G401 (cell line): ENCODE measurements around the gene SETD4. TPM values are rescaled to one million over a fixed set of nuclear protein-coding genes. Genes with fewer than 3 reads are reported as not detected.
"Not testable (repeated sequence)": the region's sequence is repeated elsewhere in the genome, so short reads cannot be mapped to it uniquely, and the experiment has no call there.

Source experiments
- DNase-seq: peaks from one replicate; pipeline ENCODE4 v3.0.0-alpha.2; 2015; ENCODE audit warnings: low spot score
- in situ Hi-C: cut with HindIII; loops from 2 replicates; pipeline ENCODE4 v1.10.0; 2016; ENCODE audit warnings: low sequenced_read_pairs, mixed read lengths
- total RNA-seq: library from RNA; depleted of rRNA; stranded (reverse); fragments of >200 nt; shearing (Covaris generic); gene quantifications from 2 replicates; pipeline ENCODE4 v1.2.3, GENCODE V29; 2014; rRNA removed

The SETD4 gene
- 11.5 and 11.7 TPM in 2 replicates for total RNA-seq

GRCh38 chr21:36060159-36060921 is at the start of gene SETD4:
TSS of gene SETD4 (minus strand) at chr21:36060526. CDS start at chr21:36058888, 1,638 bp downstream.
- DNase-seq, result peak; percentile 94
- in situ Hi-C loops, result no loop called here

GRCh38 chr21:36109868-36110267 is 49.5 kb upstream of the SETD4 start:
- no peak for DNase-seq
- in situ Hi-C loops, result no loop called here

DNA sequence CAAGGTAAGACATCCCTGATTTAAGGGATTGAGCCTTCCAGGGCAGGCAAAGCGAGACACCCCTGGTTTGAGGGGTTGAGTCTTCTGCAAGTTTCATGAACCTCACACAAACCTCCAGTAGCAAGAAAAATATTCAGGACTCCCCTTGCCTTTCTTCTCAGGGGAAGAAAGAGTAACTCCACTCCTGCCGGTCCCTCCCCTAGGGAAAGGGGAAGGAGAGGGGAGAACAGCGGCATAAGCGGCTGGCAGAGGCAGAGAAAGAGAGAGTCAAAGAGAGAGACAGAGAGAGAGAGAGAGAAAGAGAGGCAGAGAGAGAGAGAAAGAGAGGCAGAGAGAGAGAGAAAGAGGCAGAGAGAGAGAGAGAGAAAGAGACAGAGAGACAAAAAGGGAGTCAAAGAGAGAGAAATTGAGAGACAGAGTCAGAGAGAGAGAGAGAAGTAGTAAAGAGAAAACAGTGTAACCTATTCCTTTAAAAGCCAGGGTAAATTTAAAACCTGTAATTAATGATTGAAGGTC is 45.1 kb upstream of the SETD4 start:
- in situ Hi-C loops, result no loop called here
- no peak for DNase-seq

- in situ Hi-C loops, result no loop called here
- peak; percentile 40 for DNase-seq
Measured at GRCh38 chr21:36104317-36105300, 44.3 kb upstream of the SETD4 start.

- DNase-seq, result no peak
- in situ Hi-C loops, result no loop called here
Measured at GRCh38 chr21:36103434-36103833, 43.1 kb upstream of the SETD4 start.

- no peak for DNase-seq
- in situ Hi-C loops, result no loop called here
Measured at GRCh38 chr21:36100971-36101641, 40.8 kb upstream of the SETD4 start.

DNA sequence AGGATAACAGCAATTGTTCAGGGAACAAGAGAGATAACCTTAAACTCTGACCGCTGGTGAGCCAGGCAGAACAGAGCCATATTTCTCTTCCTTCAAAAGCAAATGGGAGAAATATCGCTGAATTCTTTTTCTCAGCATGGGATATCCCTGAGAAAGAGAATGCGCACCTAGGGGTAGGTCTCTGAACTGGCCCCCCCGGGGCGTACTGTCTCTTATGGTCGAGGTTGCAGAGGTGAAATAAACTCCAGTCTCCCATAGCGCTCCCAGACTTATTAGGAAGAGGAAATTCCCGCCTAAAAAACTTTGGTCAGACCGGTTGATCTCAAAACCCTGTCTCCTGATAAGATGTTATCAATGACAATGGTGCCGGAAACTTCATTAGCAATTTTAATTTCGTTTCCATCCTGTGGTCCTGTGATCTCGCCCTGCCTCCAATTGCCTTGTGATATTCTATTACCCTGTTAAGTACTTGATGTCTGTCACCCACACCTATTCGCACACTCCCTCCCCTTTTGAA is 39.4 kb upstream of the SETD4 start:
- DNase-seq, in situ Hi-C loops: not testable (repeated sequence)

- in situ Hi-C loops, result no loop called here
Measured at GRCh38 chr21:36099000-36099399, 38.7 kb upstream of the SETD4 start.

DNA sequence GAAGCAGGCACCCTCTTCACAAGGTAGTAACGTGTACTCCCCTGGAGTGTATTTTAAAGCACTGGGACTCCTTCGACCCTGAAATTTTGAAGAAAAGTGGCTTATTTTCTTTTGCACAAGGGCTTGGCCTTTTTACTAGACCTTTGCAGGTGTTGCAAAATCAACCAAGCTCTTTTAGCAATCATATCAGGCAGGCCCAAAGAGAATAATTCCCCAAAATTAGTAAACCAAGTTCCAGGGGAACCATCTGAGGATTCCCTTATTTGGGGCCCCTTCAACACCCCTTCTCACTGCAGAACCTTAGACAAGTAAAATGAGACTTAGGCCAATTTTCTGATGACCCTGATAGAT is 37.8 kb upstream of the SETD4 start:
- in situ Hi-C loops, result no loop called here
- no peak for DNase-seq

More at GRCh38 chr21:36099000-36099399, 38.7 kb upstream of the SETD4 start:
- DNase-seq, result no peak

- in situ Hi-C loops, result no loop called here
- DNase-seq, result no peak
Measured at GRCh38 chr21:36097427-36098181, 37.3 kb upstream of the SETD4 start.

GRCh38 chr21:36096398-36097290 is 36.3 kb upstream of the SETD4 start:
- in situ Hi-C loops, result no loop called here
- no peak for DNase-seq

DNA sequence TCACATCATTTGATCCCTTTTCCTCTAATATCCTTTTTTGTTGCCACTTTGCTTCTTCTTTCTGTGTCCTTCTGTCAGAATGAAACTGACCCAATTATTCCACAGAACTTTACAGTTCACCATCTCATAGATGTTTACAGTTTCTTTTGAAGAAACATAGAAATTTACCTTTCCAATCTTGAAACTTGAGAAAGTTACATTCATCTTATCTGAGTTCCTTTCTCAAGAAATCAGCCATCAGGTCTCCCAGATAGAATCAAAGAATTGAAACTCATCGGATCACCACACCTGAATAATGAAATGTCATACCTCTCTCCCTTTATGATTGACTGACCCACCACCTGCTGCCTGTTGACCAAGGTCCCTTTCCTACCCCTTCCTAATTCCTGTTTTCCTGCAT is 33.2 kb upstream of the SETD4 start:
- in situ Hi-C loops, result no loop called here

GRCh38 chr21:36092681-36093080 is 32.4 kb upstream of the SETD4 start:
- in situ Hi-C loops, result no loop called here
- DNase-seq, result no peak

More for the DNA sequence above, 33.2 kb upstream of the SETD4 start:
- no peak for DNase-seq

GRCh38 chr21:36089946-36090345 is 29.6 kb upstream of the SETD4 start:
- in situ Hi-C loops, result no loop called here
- no peak for DNase-seq

GRCh38 chr21:36087362-36088138 is 27.2 kb upstream of the SETD4 start:
- no peak for DNase-seq
- in situ Hi-C loops, result no loop called here

DNA sequence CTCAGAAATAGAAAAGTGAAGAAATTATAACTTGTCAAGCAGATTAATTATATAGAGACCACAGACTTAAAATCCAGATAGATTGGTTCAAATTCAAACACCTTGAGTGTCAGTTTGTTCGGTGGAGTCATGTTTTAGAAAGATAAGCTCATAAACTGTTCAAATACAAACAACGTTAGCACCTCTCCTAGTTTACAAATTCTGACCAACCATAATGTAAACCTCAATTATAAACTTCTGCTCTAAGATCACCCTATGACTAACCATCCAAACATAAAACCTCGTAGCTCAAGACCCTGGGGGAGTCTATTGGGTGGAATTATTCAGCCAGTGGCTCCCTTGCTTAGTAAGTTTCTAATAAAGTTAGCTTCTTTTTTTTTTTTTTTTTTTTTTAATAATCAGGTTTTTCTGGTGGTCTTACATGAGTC is 21.9 kb upstream of the SETD4 start:
- no peak for DNase-seq
- in situ Hi-C loops, result no loop called here

- in situ Hi-C loops, result no loop called here
- DNase-seq, result no peak
Measured at GRCh38 chr21:36080386-36080785, 20.1 kb upstream of the SETD4 start.
